Mucosa of descending colon (tissue), 3 donors: ENCODE measurements around the gene VWA7. TPM values are rescaled to one million over a fixed set of nuclear protein-coding genes. Genes with fewer than 3 reads are reported as not detected.

Experiments
- ATAC-seq: fragments of 200-7000 bp; cut with Tn5 transposase; one replicate; pipeline ENCODE4 v1.9.1; 2020; ENCODE audit warnings: mild to moderate bottlenecking, moderate library complexity
- DNase-seq, 3 donors: peaks; one replicate each; pipeline ENCODE4 v3.0.0-alpha.2; 2020
- H3K36me3 ChIP-seq: fragments of 200-600 bp; one replicate; pipeline ENCODE4 v1.8.0; 2021; ENCODE audit warnings: low read depth, mild to moderate bottlenecking
- H3K4me1 ChIP-seq: fragments of 200-600 bp; one replicate; pipeline ENCODE4 v1.8.0; 2021; ENCODE audit warnings: low read depth, mild to moderate bottlenecking
- H3K4me3 ChIP-seq: fragments of 200-600 bp; one replicate; pipeline ENCODE4 v1.8.0; 2021; ENCODE audit warnings: mild to moderate bottlenecking
- H3K9me3 ChIP-seq: fragments of 200-600 bp; one replicate; pipeline ENCODE4 v1.8.0; 2021; ENCODE audit warnings: mild to moderate bottlenecking
- intact Hi-C, 2 donors: fragments of 100-400 bp; cut with DNase I in 1 of 2; cut with micrococcal nuclease in 1 of 2; formaldehyde crosslinking; loops; one replicate each; pipeline versions ENCODE4 v1.11.0 to v1.11.1; 2022; cut with DNase I, micrococcal nuclease
- total RNA-seq, 3 donors: library from RNA; stranded (reverse); fragmentation: NEBNext Ultra II Directional in 2 of 3; extraction: Animal tissue kit (Norgen Biotek cat#: 25700) in 2 of 3; gene quantifications; one replicate each; pipeline versions ENCODE4 v1.2.1 to v1.2.4, GENCODE V29; 2021 to 2023
- TF ChIP-seq, protein P1 (sequence below): fragments of 200-600 bp; IDR thresholded peaks from one replicate; pipeline ENCODE4 v1.8.0; 2022; ENCODE audit warnings: antibody characterized with exemption, mild to moderate bottlenecking
- donor health status: DM: no; HTN: no; CAD: no; lungs with moderate emphysema.
- donor health status: DM: no; HTN: no; CAD: no.
- donor health status: DM: no; HTN: yes; CAD: no.

VWA7 gene
- total RNA-seq, 3 donors from 2014 or later = 5.9 to 8.2 (median 6.9) TPM

GRCh38 chr6:31758281-31758680 lies 18.8 kb downstream of the VWA7 start:
- no peak for ATAC-seq
- peak in 1 of 3 donors; percentile 8 for DNase-seq
- no peaks in the 10 kb centered on the region for H3K36me3 ChIP-seq
- TF ChIP-seq, protein P1, sequence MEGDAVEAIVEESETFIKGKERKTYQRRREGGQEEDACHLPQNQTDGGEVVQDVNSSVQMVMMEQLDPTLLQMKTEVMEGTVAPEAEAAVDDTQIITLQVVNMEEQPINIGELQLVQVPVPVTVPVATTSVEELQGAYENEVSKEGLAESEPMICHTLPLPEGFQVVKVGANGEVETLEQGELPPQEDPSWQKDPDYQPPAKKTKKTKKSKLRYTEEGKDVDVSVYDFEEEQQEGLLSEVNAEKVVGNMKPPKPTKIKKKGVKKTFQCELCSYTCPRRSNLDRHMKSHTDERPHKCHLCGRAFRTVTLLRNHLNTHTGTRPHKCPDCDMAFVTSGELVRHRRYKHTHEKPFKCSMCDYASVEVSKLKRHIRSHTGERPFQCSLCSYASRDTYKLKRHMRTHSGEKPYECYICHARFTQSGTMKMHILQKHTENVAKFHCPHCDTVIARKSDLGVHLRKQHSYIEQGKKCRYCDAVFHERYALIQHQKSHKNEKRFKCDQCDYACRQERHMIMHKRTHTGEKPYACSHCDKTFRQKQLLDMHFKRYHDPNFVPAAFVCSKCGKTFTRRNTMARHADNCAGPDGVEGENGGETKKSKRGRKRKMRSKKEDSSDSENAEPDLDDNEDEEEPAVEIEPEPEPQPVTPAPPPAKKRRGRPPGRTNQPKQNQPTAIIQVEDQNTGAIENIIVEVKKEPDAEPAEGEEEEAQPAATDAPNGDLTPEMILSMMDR = no peak
- intact Hi-C loops = no loop called here
- H3K4me1 ChIP-seq = no peaks in the 10 kb centered on the region
- no peak overlapping the region for H3K4me3 ChIP-seq
- H3K9me3 ChIP-seq = no peaks in the 10 kb centered on the region

GRCh38 chr6:31752739-31753319 lies 24.3 kb downstream of the VWA7 start:
- intact Hi-C loops = no loop called here
- TF ChIP-seq, protein P1 = no peak

GRCh38 chr6:31750411-31751022 lies 26.6 kb downstream of the VWA7 start:
- Histone ChIP-seq H3K4me1 (no peaks in the 10 kb centered on the region), H3K9me3 (no peaks in the 10 kb centered on the region), H3K4me3 (no peak overlapping the region), H3K36me3 (no peaks in the 10 kb centered on the region)
- TF ChIP-seq, protein P1 = no peak
- no peak for DNase-seq
- no peak for ATAC-seq
- intact Hi-C loops = no loop called here

More at GRCh38 chr6:31752739-31753319, 24.3 kb downstream of the VWA7 start:
- DNase-seq = no peak
- Histone ChIP-seq H3K4me3 (no peak overlapping the region), H3K9me3 (no peaks in the 10 kb centered on the region), H3K4me1 (no peaks in the 10 kb centered on the region), H3K36me3 (no peaks in the 10 kb centered on the region)
- no peak for ATAC-seq

- TF ChIP-seq, protein P1 = no peak
- ATAC-seq = no peak
- no peaks in the 10 kb centered on the region for H3K4me1 ChIP-seq
- no peaks in the 10 kb centered on the region for H3K9me3 ChIP-seq
- no peaks in the 10 kb centered on the region for H3K36me3 ChIP-seq
- no peak for DNase-seq
- H3K4me3 ChIP-seq = no peak overlapping the region
- intact Hi-C loops = no loop called here
These were observed 27.7 kb downstream of the VWA7 start for GRCh38 chr6:31749301-31750036.

DNA sequence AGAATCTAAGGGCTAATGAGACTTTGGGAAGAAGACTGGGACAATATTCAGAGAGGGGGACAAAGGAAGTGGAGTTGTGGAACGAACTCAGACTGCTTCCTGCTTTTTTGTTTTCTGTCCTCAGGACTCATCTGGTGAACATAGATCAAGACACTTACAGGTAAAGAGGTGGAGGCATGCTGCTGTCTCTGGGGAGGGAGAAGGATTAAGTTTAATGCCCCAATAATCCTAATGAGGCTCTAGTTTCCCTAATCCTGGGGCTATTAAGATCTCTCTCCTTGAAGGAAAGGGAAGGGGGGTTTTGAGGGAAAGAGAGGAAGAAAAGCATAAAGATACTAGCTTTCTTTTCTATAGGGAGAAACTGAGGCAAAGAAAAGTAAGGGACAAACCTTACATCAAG lies 32.7 kb downstream of the VWA7 start:
- H3K36me3 ChIP-seq = no peaks in the 10 kb centered on the region
- no peak for ATAC-seq
- no peaks in the 10 kb centered on the region for H3K9me3 ChIP-seq
- DNase-seq = no peak
- peaks cover 5% of the 10 kb centered on the region for H3K4me1 ChIP-seq
- intact Hi-C loops = no loop called here
- H3K4me3 ChIP-seq = no peak overlapping the region
- TF ChIP-seq, protein P1 = no peak
